H9 (cell line): Measurements from ENCODE around the gene TMEM115. TPM values are rescaled to one million over a fixed set of nuclear protein-coding genes. Genes with fewer than 3 reads are reported as not detected.

ENCODE experiments used
- DNase-seq: peaks from one replicate; pipeline ENCODE4 v3.0.0-alpha.2; 2017
- H2AFZ ChIP-seq: one replicate; pipeline ENCODE4 v1.6.1; 2013; ENCODE audit warnings: mild to moderate bottlenecking, low read length, control low read depth, moderate library complexity
- H2AK5ac ChIP-seq: 2 replicates; pipeline ENCODE4 v1.6.1; 2013; ENCODE audit warnings: low read length, control low read depth, mixed read lengths; ENCODE audit not compliant: insufficient read length
- H2BK120ac ChIP-seq: one replicate; pipeline ENCODE4 v1.6.1; 2013; ENCODE audit warnings: low read depth, mild to moderate bottlenecking, low read length, control low read depth, inconsistent platforms; ENCODE audit not compliant: poor library complexity, severe bottlenecking
- H2BK12ac ChIP-seq: 2 replicates; pipeline ENCODE4 v1.6.1; 2013; ENCODE audit warnings: low read length, control low read depth, mixed read lengths, low read depth; ENCODE audit not compliant: insufficient read length
- H2BK15ac ChIP-seq: 2 replicates; pipeline ENCODE4 v1.6.1; 2013; ENCODE audit warnings: low read depth, low read length, control low read depth
- H2BK20ac ChIP-seq: one replicate; pipeline ENCODE4 v1.6.1; 2013; ENCODE audit warnings: low read depth, mild to moderate bottlenecking, low read length, control low read depth, inconsistent platforms; ENCODE audit not compliant: poor library complexity, severe bottlenecking
- H2BK5ac ChIP-seq: 2 replicates; pipeline ENCODE4 v1.6.1; 2013; ENCODE audit warnings: low read length, control low read depth, mixed read lengths; ENCODE audit not compliant: insufficient read length
- H3K14ac ChIP-seq: 2 replicates; pipeline ENCODE4 v1.6.1; 2013; ENCODE audit warnings: low read length, control low read depth; ENCODE audit not compliant: insufficient read depth
- H3K18ac ChIP-seq: 2 replicates; pipeline ENCODE4 v1.6.1; 2013; ENCODE audit warnings: low read depth, mild to moderate bottlenecking, mixed read lengths, low read length, control low read depth; ENCODE audit not compliant: insufficient read length
- H3K23ac ChIP-seq: 2 replicates; pipeline ENCODE4 v1.6.1; 2013; ENCODE audit warnings: low read length, control low read depth, mixed read lengths, low read depth; ENCODE audit not compliant: insufficient read length
- H3K23me2 ChIP-seq: 2 replicates; pipeline ENCODE4 v1.6.1; 2013; ENCODE audit warnings: low read depth, mild to moderate bottlenecking, mixed read lengths, low read length, control low read depth; ENCODE audit not compliant: insufficient read length, poor library complexity, severe bottlenecking
- H3K27ac ChIP-seq: 2 replicates; pipeline ENCODE4 v1.5.1; 2013; ENCODE audit warnings: low read length, control low read depth, mixed read lengths, low read depth; ENCODE audit not compliant: insufficient read length
- H3K27me3 ChIP-seq: 2 replicates; pipeline ENCODE4 v1.6.1; 2013; ENCODE audit warnings: low read length, control low read depth, inconsistent platforms; ENCODE audit not compliant: insufficient read depth
- H3K4ac ChIP-seq: 2 replicates; pipeline ENCODE4 v1.6.1; 2013; ENCODE audit warnings: low read depth, mild to moderate bottlenecking, control low read depth, inconsistent platforms, low read length, moderate library complexity
- H3K4me1 ChIP-seq: 2 replicates; pipeline ENCODE4 v1.6.1; 2013; ENCODE audit warnings: low read length, control low read depth, inconsistent platforms; ENCODE audit not compliant: insufficient read depth
- H3K4me2 ChIP-seq: 2 replicates; pipeline ENCODE4 v1.6.1; 2013; ENCODE audit warnings: low read length, control low read depth, mixed read lengths; ENCODE audit not compliant: insufficient read length, insufficient read depth
- H3K56ac ChIP-seq: 2 replicates; pipeline ENCODE4 v1.6.1; 2013; ENCODE audit warnings: low read depth, mild to moderate bottlenecking, mixed read lengths, low read length, control low read depth; ENCODE audit not compliant: insufficient read length
- H3K79me1 ChIP-seq: 2 replicates; pipeline ENCODE4 v1.6.1; 2013; ENCODE audit warnings: low read depth, mild to moderate bottlenecking, moderate library complexity, low read length, control low read depth, inconsistent platforms; ENCODE audit not compliant: insufficient read depth, poor library complexity, severe bottlenecking
- H3K79me2 ChIP-seq: 2 replicates; pipeline ENCODE4 v1.6.1; 2013; ENCODE audit warnings: low read length, control low read depth, inconsistent platforms; ENCODE audit not compliant: insufficient read depth
- H3K9ac ChIP-seq: 2 replicates; pipeline ENCODE4 v1.6.1; 2013; ENCODE audit warnings: low read length, control low read depth, mixed read lengths; ENCODE audit not compliant: insufficient read length; ENCODE audit errors: extremely low read depth
- H3K9me3 ChIP-seq: one replicate; pipeline ENCODE4 v1.6.1; 2013; ENCODE audit warnings: low read depth, low read length, inconsistent platforms; ENCODE audit not compliant: control insufficient read depth
- H3T11ph ChIP-seq: one replicate; pipeline ENCODE4 v1.6.1; 2013; ENCODE audit warnings: mild to moderate bottlenecking, low read length, control low read depth, inconsistent platforms
- H4K20me1 ChIP-seq: one replicate; pipeline ENCODE4 v1.6.1; 2013; ENCODE audit not compliant: control insufficient read depth, insufficient read length, insufficient read depth
- H4K5ac ChIP-seq: 2 replicates; pipeline ENCODE4 v1.6.1; 2013; ENCODE audit warnings: low read depth, mild to moderate bottlenecking, mixed read lengths, low read length, control low read depth; ENCODE audit not compliant: insufficient read length
- H4K8ac ChIP-seq: replicated peaks from 2 replicates; pipeline ENCODE4 v1.6.1; 2013; ENCODE audit warnings: low read length, control low read depth, mixed read lengths, low read depth; ENCODE audit not compliant: insufficient read length
- H4K91ac ChIP-seq: 2 replicates; pipeline ENCODE4 v1.6.1; 2013; ENCODE audit warnings: low read depth, mild to moderate bottlenecking, moderate library complexity, mixed read lengths, low read length, control low read depth; ENCODE audit not compliant: insufficient read length
- H3K27ac Mint-ChIP-seq, 3 experiments: 2 replicates in 2 of 3; 3 replicates in 1 of 3; pipeline ENCODE4 v1.8.0; 2020 to 2021; ENCODE audit warnings: mixed read lengths in 3 of 3, mild to moderate bottlenecking in 1 of 3, moderate library complexity in 1 of 3
- H3K27me3 Mint-ChIP-seq: 2 replicates; pipeline ENCODE4 v1.8.0; 2021; ENCODE audit warnings: low read depth, mild to moderate bottlenecking, moderate library complexity, mixed read lengths
- H3K36me3 Mint-ChIP-seq, 3 experiments: 2 replicates in 2 of 3; 3 replicates in 1 of 3; pipeline ENCODE4 v1.8.0; 2020 to 2021; ENCODE audit warnings: low read depth in 3 of 3, mixed read lengths in 3 of 3; ENCODE audit not compliant: insufficient read depth in 1 of 3
- H3K4me1 Mint-ChIP-seq, 2 experiments: 2 replicates each; pipeline ENCODE4 v1.8.0; 2020; ENCODE audit warnings: mixed read lengths in 2 of 2
- H3K4me3 Mint-ChIP-seq, 2 experiments: 2 replicates in 1 of 2; 3 replicates in 1 of 2; pipeline ENCODE4 v1.8.0; 2020 to 2021; ENCODE audit warnings: mild to moderate bottlenecking in 2 of 2, mixed read lengths in 2 of 2, moderate library complexity in 1 of 2
- H3K9me3 Mint-ChIP-seq, 2 experiments: 2 replicates in 1 of 2; 3 replicates in 1 of 2; pipeline ENCODE4 v1.8.0; 2020; ENCODE audit warnings: mild to moderate bottlenecking in 2 of 2, mixed read lengths in 2 of 2, moderate library complexity in 1 of 2
- WGBS: extraction: QIAGEN DNeasy Blood & Tissue Kit; methylation state at CpG from one replicate; pipeline ENCODE4 v1.1.7; 2013; ENCODE audit warnings: missing lambda C conversion rate, low lambda C conversion rate, mixed read lengths; ENCODE audit not compliant: insufficient read length; ENCODE audit errors: extremely low coverage; 5-methylcytosine and 5-hydroxymethylcytosine counted together
- total RNA-seq: library from RNA; stranded (reverse); gene quantifications from 2 replicates; pipeline ENCODE4 v1.2.1, GENCODE V29; 2021
- TF ChIP-seq, protein P1 (sequence below): fragments of 200-600 bp; sonication (generic); conservative IDR thresholded peaks from 3 replicates; pipeline ENCODE4 v1.8.0; 2021; ENCODE audit warnings: antibody characterized with exemption, mild to moderate bottlenecking

Gene TMEM115
- total RNA-seq, 1 experiment from 2014 or later = 32.3 TPM

DNA sequence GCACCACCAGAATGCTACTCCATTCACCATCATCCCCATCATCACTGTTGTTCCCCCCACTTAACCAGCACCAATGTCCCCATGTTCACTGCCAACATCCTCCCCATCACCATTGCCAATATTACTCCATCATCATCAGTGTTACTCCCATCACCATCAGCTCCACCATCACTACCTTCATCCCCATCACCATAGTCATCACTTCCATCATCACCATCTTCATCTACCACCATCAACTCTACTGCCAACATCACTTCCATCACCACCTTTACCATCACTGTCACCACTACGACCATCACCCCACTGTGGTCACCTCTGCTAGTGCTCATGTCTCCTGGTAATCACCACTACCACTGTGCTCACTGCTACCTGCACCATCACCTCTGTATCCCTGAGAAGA is 47.2 kb upstream of the TMEM115 start:
- Histone ChIP-seq H2BK15ac (no peak overlapping the region), H2BK12ac (no peak overlapping the region), H3K18ac (no peak overlapping the region), H3K27me3 (no peaks in the 10 kb centered on the region; the same call in 1 of the 2 replicates), H4K91ac (no peak overlapping the region), H3K9me3 (no peaks in the 10 kb centered on the region), H3K14ac (no peak overlapping the region), H3K23ac (no peak overlapping the region), H4K8ac (no peak overlapping the region), H3K56ac (no peak overlapping the region), H3K4ac (no peak overlapping the region), H3T11ph (no peak overlapping the region), H2AK5ac (no peak overlapping the region), H2BK20ac (no peak overlapping the region), H3K4me2 (no peak overlapping the region), H2BK120ac (no peak overlapping the region), H3K27ac (no peak overlapping the region), H3K79me2 (no peaks in the 10 kb centered on the region), H3K9ac (no peak overlapping the region), H3K23me2 (no peaks in the 10 kb centered on the region), H2AFZ (no peak overlapping the region), H4K5ac (no peak overlapping the region), H3K4me1 (no peaks in the 10 kb centered on the region), H3K79me1 (no peaks in the 10 kb centered on the region), H4K20me1 (no peaks in the 10 kb centered on the region), H2BK5ac (no peak overlapping the region)
- no CpG with 5 or more reads among the region's 1 CpG for WGBS
- Mint-ChIP-seq H3K4me3 (no peak overlapping the region), H3K27me3 (peaks cover 23% of the 10 kb centered on the region), H3K36me3 (no peaks in the 10 kb centered on the region), H3K9me3 (no peaks in the 10 kb centered on the region; a peak in 1 of 5 replicates), H3K4me1 (no peaks in the 10 kb centered on the region), H3K27ac (no peak overlapping the region)
- no peak for DNase-seq
- TF ChIP-seq, protein P1, sequence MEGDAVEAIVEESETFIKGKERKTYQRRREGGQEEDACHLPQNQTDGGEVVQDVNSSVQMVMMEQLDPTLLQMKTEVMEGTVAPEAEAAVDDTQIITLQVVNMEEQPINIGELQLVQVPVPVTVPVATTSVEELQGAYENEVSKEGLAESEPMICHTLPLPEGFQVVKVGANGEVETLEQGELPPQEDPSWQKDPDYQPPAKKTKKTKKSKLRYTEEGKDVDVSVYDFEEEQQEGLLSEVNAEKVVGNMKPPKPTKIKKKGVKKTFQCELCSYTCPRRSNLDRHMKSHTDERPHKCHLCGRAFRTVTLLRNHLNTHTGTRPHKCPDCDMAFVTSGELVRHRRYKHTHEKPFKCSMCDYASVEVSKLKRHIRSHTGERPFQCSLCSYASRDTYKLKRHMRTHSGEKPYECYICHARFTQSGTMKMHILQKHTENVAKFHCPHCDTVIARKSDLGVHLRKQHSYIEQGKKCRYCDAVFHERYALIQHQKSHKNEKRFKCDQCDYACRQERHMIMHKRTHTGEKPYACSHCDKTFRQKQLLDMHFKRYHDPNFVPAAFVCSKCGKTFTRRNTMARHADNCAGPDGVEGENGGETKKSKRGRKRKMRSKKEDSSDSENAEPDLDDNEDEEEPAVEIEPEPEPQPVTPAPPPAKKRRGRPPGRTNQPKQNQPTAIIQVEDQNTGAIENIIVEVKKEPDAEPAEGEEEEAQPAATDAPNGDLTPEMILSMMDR = no peak
